GM19328 (cell line): ENCODE measurements around the gene CACNA1D.
"Not testable (repeated sequence)": the region's sequence is repeated elsewhere in the genome, so short reads cannot be mapped to it uniquely, and the experiment has no call there.

ENCODE experiments used
- ATAC-seq: cut with Tn5 transposase; IDR thresholded peaks from one replicate; pipeline ENCODE4 v1.9.1; 2021; ENCODE audit warnings: mild to moderate bottlenecking, moderate library complexity; ENCODE audit not compliant: unreplicated experiment

Gene CACNA1D

GRCh38 chr3:53493963-53494791 is at the start of gene CACNA1D:
TSS of gene CACNA1D (plus strand) at chr3:53494611. CDS start at chr3:53495167, 556 bp downstream.
- ATAC-seq, result no peak

GRCh38 chr3:53457068-53457467 is 37.3 kb upstream of the CACNA1D start:
- ATAC-seq, result no peak

GRCh38 chr3:53460326-53460725 is 34.1 kb upstream of the CACNA1D start:
- no peak for ATAC-seq

GRCh38 chr3:53464424-53464823 is 30.0 kb upstream of the CACNA1D start:
- no peak for ATAC-seq

GRCh38 chr3:53469758-53470157 is 24.7 kb upstream of the CACNA1D start:
- not testable (repeated sequence) for ATAC-seq

- ATAC-seq, result no peak
Measured at GRCh38 chr3:53473422-53473821, 21.0 kb upstream of the CACNA1D start.

GRCh38 chr3:53476372-53476771 is 18.0 kb upstream of the CACNA1D start:
- not testable (repeated sequence) for ATAC-seq

- ATAC-seq, result not testable (repeated sequence)
Measured at GRCh38 chr3:53477689-53478088, 16.7 kb upstream of the CACNA1D start.

- no peak for ATAC-seq
Measured at GRCh38 chr3:53478166-53478830, 16.1 kb upstream of the CACNA1D start.

- ATAC-seq, result no peak
Measured at GRCh38 chr3:53478921-53479664, 15.3 kb upstream of the CACNA1D start.

- ATAC-seq, result no peak
Measured at GRCh38 chr3:53482227-53482626, 12.2 kb upstream of the CACNA1D start.

- ATAC-seq, result no peak
Measured at GRCh38 chr3:53483821-53484220, 10.6 kb upstream of the CACNA1D start.

GRCh38 chr3:53484984-53485383 is 9.4 kb upstream of the CACNA1D start:
- no peak for ATAC-seq

- ATAC-seq, result no peak
Measured at GRCh38 chr3:53485675-53486403, 8.6 kb upstream of the CACNA1D start.

- no peak for ATAC-seq
Measured at GRCh38 chr3:53486961-53487654, 7.3 kb upstream of the CACNA1D start.

- ATAC-seq, result no peak
Measured at GRCh38 chr3:53489386-53489785, 5.0 kb upstream of the CACNA1D start.

- no peak for ATAC-seq
Measured at GRCh38 chr3:53489787-53490458, 4.5 kb upstream of the CACNA1D start.

- no peak for ATAC-seq
Measured at GRCh38 chr3:53490459-53490968, 3.9 kb upstream of the CACNA1D start.

GRCh38 chr3:53491276-53491675 is 3.1 kb upstream of the CACNA1D start:
- no peak for ATAC-seq

- no peak for ATAC-seq
Measured at GRCh38 chr3:53493595-53493962, 832 bp upstream of the CACNA1D start.
